GM13977 (cell line): ENCODE data around the gene PTPN18.
A peak's percentile ranks its signal among the peaks of the same experiment; 100 is the strongest.

Source experiments
- DNase-seq: peaks from one replicate; pipeline ENCODE4 v3.0.0; 2012; ENCODE audit warnings: low spot score
- in situ Hi-C: fragments of 300-500 bp; cut with MboI; formaldehyde crosslinking; loops from one replicate; pipeline ENCODE4 v1.12.0; 2022; ENCODE audit warnings: low sequenced_read_pairs, low pct_unique_long_range_greater_than_20kb, mixed read lengths, inconsistent platforms; ENCODE audit not compliant: unreplicated experiment
- TF ChIP-seq, protein P1 (sequence below): IDR thresholded peaks from 2 replicates; pipeline ENCODE4 v1.5.1; 2012; ENCODE audit warnings: mild to moderate bottlenecking, control low read depth; ENCODE audit not compliant: insufficient read depth; ENCODE audit errors: extremely low read depth, missing control alignments

PTPN18 gene

DNA sequence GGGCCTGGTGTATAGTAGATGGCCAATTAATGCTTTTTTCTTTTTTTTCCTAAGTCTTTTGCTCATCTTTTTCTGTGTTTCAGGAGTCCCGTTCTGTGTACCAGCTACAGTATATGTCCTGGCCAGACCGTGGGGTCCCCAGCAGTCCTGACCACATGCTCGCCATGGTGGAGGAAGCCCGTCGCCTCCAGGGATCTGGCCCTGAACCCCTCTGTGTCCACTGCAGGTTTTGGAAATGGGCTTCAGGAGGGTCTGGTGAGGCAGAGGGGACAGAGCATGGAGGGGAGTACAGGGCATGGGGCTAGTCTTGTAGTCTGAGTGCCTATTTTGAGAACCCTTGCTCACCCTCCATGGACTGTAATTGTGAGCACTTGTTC lies 14.1 kb downstream of the PTPN18 start:
- in situ Hi-C loops = no loop called here
- DNase-seq = no peak
- TF ChIP-seq, protein P1, sequence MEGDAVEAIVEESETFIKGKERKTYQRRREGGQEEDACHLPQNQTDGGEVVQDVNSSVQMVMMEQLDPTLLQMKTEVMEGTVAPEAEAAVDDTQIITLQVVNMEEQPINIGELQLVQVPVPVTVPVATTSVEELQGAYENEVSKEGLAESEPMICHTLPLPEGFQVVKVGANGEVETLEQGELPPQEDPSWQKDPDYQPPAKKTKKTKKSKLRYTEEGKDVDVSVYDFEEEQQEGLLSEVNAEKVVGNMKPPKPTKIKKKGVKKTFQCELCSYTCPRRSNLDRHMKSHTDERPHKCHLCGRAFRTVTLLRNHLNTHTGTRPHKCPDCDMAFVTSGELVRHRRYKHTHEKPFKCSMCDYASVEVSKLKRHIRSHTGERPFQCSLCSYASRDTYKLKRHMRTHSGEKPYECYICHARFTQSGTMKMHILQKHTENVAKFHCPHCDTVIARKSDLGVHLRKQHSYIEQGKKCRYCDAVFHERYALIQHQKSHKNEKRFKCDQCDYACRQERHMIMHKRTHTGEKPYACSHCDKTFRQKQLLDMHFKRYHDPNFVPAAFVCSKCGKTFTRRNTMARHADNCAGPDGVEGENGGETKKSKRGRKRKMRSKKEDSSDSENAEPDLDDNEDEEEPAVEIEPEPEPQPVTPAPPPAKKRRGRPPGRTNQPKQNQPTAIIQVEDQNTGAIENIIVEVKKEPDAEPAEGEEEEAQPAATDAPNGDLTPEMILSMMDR = no peak

DNA sequence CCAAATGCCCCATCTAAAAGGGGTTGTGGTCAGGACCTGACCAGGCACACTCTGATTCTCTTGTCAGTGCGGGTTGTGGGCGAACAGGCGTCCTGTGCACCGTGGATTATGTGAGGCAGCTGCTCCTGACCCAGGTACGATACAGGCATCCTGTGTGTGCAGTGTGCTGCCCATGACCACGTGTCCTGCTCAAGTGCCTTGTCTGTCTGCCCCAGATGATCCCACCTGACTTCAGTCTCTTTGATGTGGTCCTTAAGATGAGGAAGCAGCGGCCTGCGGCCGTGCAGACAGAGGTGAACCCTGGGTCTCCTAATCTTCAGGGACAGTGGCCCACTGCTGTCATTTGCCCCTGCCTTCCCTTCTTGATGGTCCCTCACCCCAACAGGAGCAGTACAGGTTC lies 14.6 kb downstream of the PTPN18 start:
- DNase-seq = peak; percentile 48
- TF ChIP-seq, protein P1 = no peak
- in situ Hi-C loops = no loop called here

DNA sequence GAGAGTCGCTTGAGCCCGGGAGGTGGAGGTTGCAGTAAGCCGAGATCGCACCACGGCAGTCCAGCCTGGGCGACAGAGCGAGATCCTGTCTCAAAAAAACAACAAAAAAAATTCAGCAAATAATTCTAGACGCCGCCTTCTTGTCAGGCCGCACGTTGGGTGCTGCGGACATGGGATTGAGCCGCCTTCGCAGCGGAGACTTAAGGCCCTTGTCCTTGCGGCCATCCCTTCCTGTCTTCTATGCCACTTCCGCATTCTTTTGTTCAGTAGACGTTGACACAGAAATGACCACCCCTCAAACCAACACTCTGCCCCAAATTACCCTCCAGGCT lies 15.8 kb downstream of the PTPN18 start:
- in situ Hi-C loops = no loop called here
- TF ChIP-seq, protein P1 = no peak
- no peak for DNase-seq

DNA sequence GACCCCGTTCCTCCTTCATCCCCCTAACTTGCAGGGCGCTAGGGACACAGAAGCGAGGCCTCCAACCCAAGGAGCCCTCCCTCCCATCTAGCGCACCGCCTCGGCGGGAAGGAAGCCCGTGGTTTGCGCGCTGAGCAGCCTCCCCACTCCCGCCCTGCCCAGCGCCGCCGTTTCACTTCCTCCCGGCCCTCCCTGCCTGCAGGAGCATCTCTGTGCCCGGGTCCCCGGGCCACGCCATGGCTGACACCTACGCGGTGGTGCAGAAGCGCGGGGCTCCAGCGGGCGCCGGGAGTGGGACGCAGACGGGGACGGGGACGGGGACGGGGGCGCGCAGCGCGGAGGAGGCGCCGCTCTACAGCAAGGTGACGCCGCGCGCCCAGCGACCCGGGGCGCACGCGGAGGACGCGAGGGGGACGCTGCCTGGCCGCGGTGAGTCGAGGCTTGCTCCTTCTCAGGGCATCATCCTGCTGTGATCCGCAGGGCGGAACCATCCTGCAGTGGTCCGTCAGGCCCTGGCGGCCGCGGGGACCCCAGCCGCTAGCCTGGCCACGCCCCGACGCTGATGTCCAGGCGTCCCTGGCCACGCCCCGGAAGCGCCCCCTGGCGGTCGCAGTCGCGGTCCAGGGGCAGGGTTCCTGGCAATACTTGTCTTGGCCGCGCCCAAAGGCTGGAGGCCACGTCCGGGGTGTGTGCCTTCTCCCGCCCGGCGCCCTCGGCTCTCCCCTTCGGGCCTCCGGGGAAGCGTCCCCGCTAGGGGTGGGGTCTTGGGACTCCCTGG lies 16.4 kb downstream of the PTPN18 start:
- in situ Hi-C loops = no loop called here
- TF ChIP-seq, protein P1 = peak; percentile 92
- DNase-seq = peak; percentile 90

DNA sequence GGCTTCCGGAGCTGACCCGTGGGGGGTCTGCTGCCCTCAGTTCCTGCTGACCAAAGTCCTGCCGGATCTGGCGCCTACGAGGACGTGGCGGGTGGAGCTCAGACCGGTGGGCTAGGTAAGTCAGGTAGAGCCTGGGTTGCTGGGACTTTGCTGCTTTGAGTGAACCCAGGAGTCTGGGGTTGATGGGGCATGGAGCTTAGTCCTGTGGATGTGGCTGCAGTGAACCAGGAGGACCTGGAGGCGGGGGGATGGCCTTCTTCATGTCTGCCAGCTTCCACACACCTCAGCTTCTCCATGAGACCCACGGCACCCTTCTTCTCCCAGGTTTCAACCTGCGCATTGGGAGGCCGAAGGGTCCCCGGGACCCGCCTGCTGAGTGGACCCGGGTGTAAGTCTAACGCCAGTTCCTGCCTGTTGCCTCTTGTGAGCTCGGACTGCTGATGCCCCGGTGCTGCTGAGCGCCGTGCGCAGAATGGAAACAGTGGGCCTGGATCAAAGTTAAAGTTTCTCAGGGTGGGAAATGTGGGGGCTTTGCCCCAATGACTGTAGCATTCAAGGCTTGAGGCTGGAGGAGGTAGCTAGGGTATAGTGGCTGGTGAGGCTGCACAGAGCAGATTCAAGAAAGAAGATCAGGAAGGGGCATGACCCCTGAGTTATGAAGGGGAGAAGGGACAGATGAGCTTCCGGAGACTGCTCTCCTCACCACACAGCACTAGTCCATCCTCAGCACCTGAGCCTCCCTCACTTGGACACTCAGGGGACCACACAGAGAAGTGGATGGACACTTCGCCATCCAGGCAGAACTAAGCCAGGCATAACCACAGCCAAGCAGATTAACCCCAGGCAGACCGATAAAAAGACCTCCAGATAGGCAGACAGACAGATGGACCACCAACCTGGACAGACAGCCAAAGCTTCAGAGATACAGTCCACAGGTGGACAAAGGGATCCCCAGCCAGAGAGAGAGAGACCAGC lies 17.3 kb downstream of the PTPN18 start:
- TF ChIP-seq, protein P1 = no peak
- in situ Hi-C loops = no loop called here
- no peak for DNase-seq

DNA sequence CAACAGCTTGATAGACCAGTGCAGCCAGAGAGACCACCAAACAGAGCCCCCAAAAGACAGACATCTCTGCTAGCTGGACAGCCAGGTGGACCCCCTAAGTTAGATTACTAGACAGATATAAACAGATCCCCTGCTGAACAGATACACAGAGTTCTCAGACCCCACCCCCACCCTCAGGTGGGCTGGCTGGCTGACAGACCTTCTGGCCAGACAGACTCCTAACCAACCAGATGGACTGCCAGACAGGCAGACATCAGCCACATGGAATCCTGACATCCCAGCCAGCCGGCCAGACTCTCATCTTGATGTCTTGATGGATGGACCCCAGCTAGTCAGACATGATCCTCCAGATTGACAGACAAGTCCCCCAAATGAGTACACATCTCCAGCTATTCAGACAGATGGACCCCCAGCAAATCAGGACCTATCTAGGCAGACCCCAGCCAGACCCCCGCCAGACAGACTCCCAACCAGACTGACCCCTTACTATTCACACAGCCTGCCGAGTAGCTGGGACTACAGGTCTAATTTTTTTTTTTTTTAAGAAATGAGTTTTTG lies 18.0 kb downstream of the PTPN18 start:
- in situ Hi-C loops = no loop called here
- TF ChIP-seq, protein P1 = no peak
- no peak for DNase-seq
